ENCODE data around the gene DRGX. TPM values are rescaled to one million over a fixed set of nuclear protein-coding genes. Genes with fewer than 3 reads are reported as not detected.

Gene DRGX
- total RNA-seq, 1 experiment from 2014 or later = not detected

GRCh38 chr10:49333192-49333591 lies 62.7 kb downstream of the DRGX start:
- intact Hi-C loops (cut with micrococcal nuclease; ENCODE audit: unreplicated experiment) = no loop called here
- DNase-seq = no peak
- H3K4me3 Mint-ChIP-seq (ENCODE audit: low read depth, unreplicated experiment) = no peak overlapping the region
- BruUV-seq (replicated peaks) = no TSS peak
- no peaks in the 10 kb centered on the region for H3K9me3 Mint-ChIP-seq (ENCODE audit: low read depth, unreplicated experiment)
- CTCF ChIA-PET = no interaction called here
- H3K36me3 Mint-ChIP-seq (ENCODE audit: insufficient read depth, unreplicated experiment) = no peaks in the 10 kb centered on the region
- no peak overlapping the region for H3K27ac Mint-ChIP-seq (ENCODE audit: unreplicated experiment)
- H3K27me3 Mint-ChIP-seq (ENCODE audit: unreplicated experiment) = peaks cover 83% of the 10 kb centered on the region
- no peak for TF ChIP-seq CTCF (IDR thresholded peaks at IDR 0.05; ENCODE audit: unreplicated experiment)
- H3K4me1 Mint-ChIP-seq (ENCODE audit: low read depth, unreplicated experiment) = no peaks in the 10 kb centered on the region

GRCh38 chr10:49332768-49333167 lies 63.1 kb downstream of the DRGX start:
- no peaks in the 10 kb centered on the region for H3K9me3 Mint-ChIP-seq (ENCODE audit: low read depth, unreplicated experiment)
- intact Hi-C loops (cut with micrococcal nuclease; ENCODE audit: unreplicated experiment) = no loop called here

GRCh38 chr10:49332333-49332732 lies 63.6 kb downstream of the DRGX start:
- no TSS peak for BruUV-seq (replicated peaks)
- intact Hi-C loops (cut with micrococcal nuclease; ENCODE audit: unreplicated experiment) = no loop called here

More at GRCh38 chr10:49332768-49333167, 63.1 kb downstream of the DRGX start:
- no peak for DNase-seq
- H3K27me3 Mint-ChIP-seq (ENCODE audit: unreplicated experiment) = peaks cover 87% of the 10 kb centered on the region
- H3K27ac Mint-ChIP-seq (ENCODE audit: unreplicated experiment) = no peak overlapping the region
- no peak for TF ChIP-seq CTCF (IDR thresholded peaks at IDR 0.05; ENCODE audit: unreplicated experiment)
- no TSS peak for BruUV-seq (replicated peaks)
- H3K4me1 Mint-ChIP-seq (ENCODE audit: low read depth, unreplicated experiment) = no peaks in the 10 kb centered on the region
- CTCF ChIA-PET = no interaction called here
- no peak overlapping the region for H3K4me3 Mint-ChIP-seq (ENCODE audit: low read depth, unreplicated experiment)
- H3K36me3 Mint-ChIP-seq (ENCODE audit: insufficient read depth, unreplicated experiment) = no peaks in the 10 kb centered on the region

GRCh38 chr10:49331431-49331830 lies 64.5 kb downstream of the DRGX start:
- no peak overlapping the region for H3K4me3 Mint-ChIP-seq (ENCODE audit: low read depth, unreplicated experiment)
- no peak overlapping the region for H3K27ac Mint-ChIP-seq (ENCODE audit: unreplicated experiment)
- H3K36me3 Mint-ChIP-seq (ENCODE audit: insufficient read depth, unreplicated experiment) = no peaks in the 10 kb centered on the region
- no peaks in the 10 kb centered on the region for H3K9me3 Mint-ChIP-seq (ENCODE audit: low read depth, unreplicated experiment)
- CTCF ChIA-PET = no interaction called here
- H3K27me3 Mint-ChIP-seq (ENCODE audit: unreplicated experiment) = peaks cover 97% of the 10 kb centered on the region
- TF ChIP-seq CTCF (IDR thresholded peaks at IDR 0.05; ENCODE audit: unreplicated experiment) = no peak
- DNase-seq = no peak
- no peaks in the 10 kb centered on the region for H3K4me1 Mint-ChIP-seq (ENCODE audit: low read depth, unreplicated experiment)
- intact Hi-C loops (cut with micrococcal nuclease; ENCODE audit: unreplicated experiment) = no loop called here
- BruUV-seq (replicated peaks) = no TSS peak

More at GRCh38 chr10:49332333-49332732, 63.6 kb downstream of the DRGX start:
- CTCF ChIA-PET = no interaction called here
- Mint-ChIP-seq H3K27me3 (ENCODE audit: unreplicated experiment) (peaks cover 91% of the 10 kb centered on the region), H3K9me3 (ENCODE audit: low read depth, unreplicated experiment) (no peaks in the 10 kb centered on the region), H3K36me3 (ENCODE audit: insufficient read depth, unreplicated experiment) (no peaks in the 10 kb centered on the region), H3K27ac (ENCODE audit: unreplicated experiment) (no peak overlapping the region), H3K4me3 (ENCODE audit: low read depth, unreplicated experiment) (no peak overlapping the region), H3K4me1 (ENCODE audit: low read depth, unreplicated experiment) (no peaks in the 10 kb centered on the region)
- TF ChIP-seq CTCF (IDR thresholded peaks at IDR 0.05; ENCODE audit: unreplicated experiment) = no peak
- DNase-seq = no peak
